AG04450 (cell line): ENCODE measurements around the gene LTB. TPM values are rescaled to one million over a fixed set of nuclear protein-coding genes. Genes with fewer than 3 reads are reported as not detected.

Source experiments
- CTCF ChIA-PET: fragments of 300-600, 350-600 bp; formaldehyde crosslinking; extraction: SDS; loops from one replicate; lab custom pipeline; 2022; ENCODE audit warnings: antibody characterized with exemption, inconsistent platforms; lab: Charles Lee
- POLR2A ChIA-PET: fragments of 350-600 bp; formaldehyde crosslinking; extraction: SDS; loops from one replicate; lab custom pipeline; 2021; ENCODE audit warnings: antibody characterized with exemption, inconsistent platforms; lab: Yijun Ruan, JAX
- DNase-seq: peaks from one replicate; pipeline ENCODE4 v3.0.0-alpha.2; 2011; ENCODE audit warnings: low read depth, low spot score
- H3K27ac ChIP-seq: one replicate; pipeline ENCODE4 v1.5.1; 2012; ENCODE audit warnings: low read depth, low read length, control low read depth
- H3K27me3 ChIP-seq: one replicate; pipeline ENCODE4 v1.6.0; 2012; ENCODE audit warnings: low read length; ENCODE audit not compliant: control insufficient read depth, insufficient read depth
- H3K4me3 ChIP-seq: 2 replicates; pipeline ENCODE4 v1.5.1; 2011; ENCODE audit warnings: mild to moderate bottlenecking, low read depth, low read length, control low read depth
- H3K9me3 ChIP-seq: 2 replicates; pipeline ENCODE4 v1.5.1; 2012; ENCODE audit warnings: low read length; ENCODE audit not compliant: control insufficient read depth, insufficient read depth
- CTCF ChIP-seq: IDR thresholded peaks from 2 replicates; pipeline ENCODE4 v1.5.1; 2011; ENCODE audit warnings: low read depth, low read length, control low read depth, inconsistent platforms
- polyA plus RNA-seq: library from polyadenylated mRNA; depleted of rRNA; stranded (reverse); fragments of >200 nt; gene quantifications from 2 replicates; pipeline ENCODE4 v1.2.3, GENCODE V29; 2011

Gene LTB
- polyA plus RNA-seq, 1 experiment = not detected

DNA sequence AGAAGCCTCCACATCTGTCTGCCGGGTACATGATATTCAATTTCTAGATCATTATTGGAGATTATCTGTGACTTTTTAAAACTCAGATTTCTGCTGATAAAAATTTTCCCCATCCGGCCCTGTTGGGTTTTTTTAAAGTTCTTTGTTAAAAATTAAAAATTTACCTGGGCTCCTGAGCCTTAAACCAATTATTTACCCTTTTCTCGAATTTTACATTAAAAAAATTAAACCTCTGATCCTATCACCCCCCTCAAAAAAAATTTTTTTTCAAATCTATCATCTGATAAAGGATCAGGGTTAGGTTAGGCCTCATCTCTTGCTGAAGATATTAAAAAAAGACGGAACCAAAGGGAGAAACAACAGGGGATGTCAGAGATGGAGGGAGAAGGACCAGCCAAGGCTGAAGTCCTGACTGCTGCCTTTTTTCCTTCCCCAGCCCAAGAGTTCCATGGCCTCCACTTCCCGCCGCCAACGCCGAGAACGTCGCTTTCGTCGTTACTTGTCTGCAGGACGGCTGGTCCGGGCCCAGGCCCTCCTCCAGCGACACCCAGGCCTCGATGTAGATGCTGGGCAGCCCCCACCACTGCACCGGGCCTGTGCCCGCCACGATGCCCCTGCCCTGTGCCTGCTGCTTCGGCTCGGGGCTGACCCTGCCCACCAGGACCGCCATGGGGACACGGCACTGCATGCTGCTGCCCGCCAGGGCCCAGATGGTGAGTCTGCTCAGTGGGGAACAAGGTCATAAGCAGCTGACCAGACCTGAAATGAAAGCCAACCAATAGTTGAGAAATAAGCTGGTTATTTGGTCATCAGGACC lies 34.3 kb downstream of the LTB start:
- Histone ChIP-seq H3K4me3 (peak overlapping the region; percentile 60), H3K27me3 (no peaks in the 10 kb centered on the region), H3K9me3 (peaks cover 3% of the 10 kb centered on the region; the same call in 1 of the 2 replicates), H3K27ac (peak overlapping the region; percentile 52)
- ChIA-PET CTCF (interaction anchor here (1.0 to 14.1 kb wide), 4 partner anchors 34 to 62 kb away, joined by 3 to 388 read pairs (median 21); partner anchors contain the start of genes LTB and NCR3), POLR2A (interaction anchor here (0.6 to 2.7 kb wide), 3 partner anchors 41 to 795 kb away, joined by 4 to 17 read pairs (median 6); no protein-coding TSS in a partner anchor)
- no peak for DNase-seq
- no peak for TF ChIP-seq CTCF

GRCh38 chr6:31546958-31547726 lies 35.1 kb downstream of the LTB start, which contains the start of gene NFKBIL1:
Gene NFKBIL1 (plus strand): TSS chr6:31547608. CDS start chr6:31547695, 87 bp downstream.
- POLR2A ChIA-PET = interaction anchor here (0.5 to 2.7 kb wide), 6 partner anchors 21 to 795 kb away, joined by 3 to 17 read pairs (median 5); partner anchors contain the start of gene HSPA1B
- peaks cover 3% of the 10 kb centered on the region; the same call in 1 of the 2 replicates for H3K9me3 ChIP-seq
- no peak for TF ChIP-seq CTCF
- H3K27ac ChIP-seq = peak within 1 kb of the TSS; percentile 52
- H3K4me3 ChIP-seq = peak within 1 kb of the TSS; percentile 75
- DNase-seq = peak; percentile 94
- H3K27me3 ChIP-seq = no peaks in the 10 kb centered on the region
- CTCF ChIA-PET = interaction anchor here (0.6 to 14.1 kb wide), 8 partner anchors 16 to 118 kb away, joined by 3 to 388 read pairs (median 6); partner anchors contain the start of genes GPANK1, LTB and NCR3

- Histone ChIP-seq H3K9me3 (peaks cover 3% of the 10 kb centered on the region; the same call in 1 of the 2 replicates), H3K27ac (peak within 1 kb of the TSS; percentile 52), H3K4me3 (peak within 1 kb of the TSS; percentile 75), H3K27me3 (no peaks in the 10 kb centered on the region)
- peak; percentile 86 for DNase-seq
- ChIA-PET POLR2A (interaction anchor here (0.7 to 2.7 kb wide), 3 partner anchors 20 to 281 kb away, joined by 4 to 17 read pairs (median 6); partner anchors contain the start of gene HSPA1B), CTCF (interaction anchor here (0.6 to 14.1 kb wide), 18 partner anchors 15 to 649 kb away, joined by 3 to 388 read pairs (median 4); partner anchors contain the start of genes EHMT2, GPANK1, LTB and NCR3)
- peak; percentile 99 for TF ChIP-seq CTCF
Measured at GRCh38 chr6:31546339-31546957, 35.8 kb downstream of the LTB start, which contains the start of gene ATP6V1G2. Gene ATP6V1G2 (minus strand): TSS chr6:31546608. CDS start chr6:31546559, 49 bp downstream.

DNA sequence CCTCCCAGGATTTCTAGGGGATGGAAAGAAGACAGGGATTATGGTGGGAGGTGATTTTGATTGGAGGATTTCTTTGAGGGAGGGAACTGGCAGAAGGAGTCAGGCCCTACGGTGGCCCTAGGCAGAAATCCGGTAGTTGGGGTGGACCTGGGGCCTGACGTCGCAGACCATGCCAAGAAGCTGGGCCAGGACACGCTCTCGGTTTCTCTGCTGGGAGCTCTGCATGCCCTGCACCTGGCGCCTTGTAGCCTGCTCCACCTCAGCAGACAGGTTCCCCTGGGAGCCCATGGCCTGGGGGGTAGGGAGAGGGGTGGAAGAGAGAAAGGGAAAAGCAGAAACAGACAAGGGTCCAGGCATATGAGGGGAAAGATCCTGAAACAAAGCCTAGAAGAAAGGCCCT lies 36.9 kb downstream of the LTB start:
- Histone ChIP-seq H3K4me3 (no peak overlapping the region; the same call in 1 of the 2 replicates), H3K9me3 (peaks cover 3% of the 10 kb centered on the region; the same call in 1 of the 2 replicates), H3K27me3 (no peaks in the 10 kb centered on the region), H3K27ac (no peak overlapping the region)
- ChIA-PET CTCF (interaction anchor here (0.5 to 14.1 kb wide), 3 partner anchors 36 to 52 kb away, joined by 3 to 388 read pairs (median 31); partner anchors contain the start of genes LTB and NCR3), POLR2A (interaction anchor here (1.7 to 2.7 kb wide), 2 partner anchors 53 to 282 kb away, joined by 6 to 17 read pairs; partner anchors contain the start of gene HSPA1B)
- no peak for TF ChIP-seq CTCF
- no peak for DNase-seq
